ENCODE data around the gene PPP1R14B.

The PPP1R14B gene

GRCh38 chr11:64246871-64247728 lies at the start of gene PPP1R14B:
Gene PPP1R14B, minus strand, starts transcription at chr11:64246943. Its CDS starts 270 bp downstream, at chr11:64246673.
- Mint-ChIP-seq H3K4me3 (peak within 1 kb of the TSS; percentile 94), H3K9me3 (no peaks in the 10 kb centered on the region), H3K4me1 (ENCODE audit: low read depth) (peaks cover 32% of the 10 kb centered on the region), H3K27me3 (no peaks in the 10 kb centered on the region), H3K36me3 (ENCODE audit: low read depth) (peaks cover 13% of the 10 kb centered on the region), H3K27ac (peak within 1 kb of the TSS; percentile 95)

GRCh38 chr11:64296236-64296635 lies 49.5 kb upstream of the PPP1R14B start:
- Mint-ChIP-seq H3K9me3 (no peaks in the 10 kb centered on the region), H3K36me3 (ENCODE audit: low read depth) (no peaks in the 10 kb centered on the region), H3K4me1 (ENCODE audit: low read depth) (peaks cover 17% of the 10 kb centered on the region), H3K4me3 (no peak overlapping the region), H3K27me3 (peaks cover 74% of the 10 kb centered on the region), H3K27ac (no peak overlapping the region)

- Mint-ChIP-seq H3K9me3 (no peaks in the 10 kb centered on the region), H3K4me1 (ENCODE audit: low read depth) (peaks cover 16% of the 10 kb centered on the region), H3K4me3 (no peak overlapping the region), H3K27ac (no peak overlapping the region), H3K36me3 (ENCODE audit: low read depth) (no peaks in the 10 kb centered on the region), H3K27me3 (peaks cover 73% of the 10 kb centered on the region)
Measured at GRCh38 chr11:64295760-64296159, 49.0 kb upstream of the PPP1R14B start.

GRCh38 chr11:64294774-64295173 lies 48.0 kb upstream of the PPP1R14B start:
- Mint-ChIP-seq H3K9me3 (no peaks in the 10 kb centered on the region), H3K27me3 (peaks cover 71% of the 10 kb centered on the region), H3K4me1 (ENCODE audit: low read depth) (peaks cover 11% of the 10 kb centered on the region), H3K36me3 (ENCODE audit: low read depth) (no peaks in the 10 kb centered on the region), H3K27ac (no peak overlapping the region), H3K4me3 (no peak overlapping the region)

- Mint-ChIP-seq H3K4me1 (ENCODE audit: low read depth) (peaks cover 8% of the 10 kb centered on the region), H3K27me3 (peaks cover 53% of the 10 kb centered on the region), H3K36me3 (ENCODE audit: low read depth) (no peaks in the 10 kb centered on the region), H3K27ac (no peak overlapping the region), H3K4me3 (no peak overlapping the region), H3K9me3 (no peaks in the 10 kb centered on the region)
Measured at GRCh38 chr11:64292460-64293254, 45.9 kb upstream of the PPP1R14B start.

GRCh38 chr11:64291752-64292459 lies 45.2 kb upstream of the PPP1R14B start:
- Mint-ChIP-seq H3K4me3 (no peak overlapping the region), H3K27me3 (peaks cover 45% of the 10 kb centered on the region), H3K4me1 (ENCODE audit: low read depth) (peaks cover 5% of the 10 kb centered on the region), H3K9me3 (no peaks in the 10 kb centered on the region), H3K27ac (no peak overlapping the region), H3K36me3 (ENCODE audit: low read depth) (no peaks in the 10 kb centered on the region)

GRCh38 chr11:64291262-64291751 lies 44.6 kb upstream of the PPP1R14B start, which contains the start of gene KCNK4:
Gene KCNK4, plus strand, starts transcription at chr11:64291302. Its CDS starts 1,717 bp downstream, at chr11:64293019.
- H3K27ac Mint-ChIP-seq = no peak within 1 kb of the TSS

GRCh38 chr11:64290352-64291261 lies 43.9 kb upstream of the PPP1R14B start:
- H3K27ac Mint-ChIP-seq = no peak overlapping the region
- peak overlapping the region; percentile 63 for H3K4me3 Mint-ChIP-seq
- H3K9me3 Mint-ChIP-seq = no peaks in the 10 kb centered on the region
- H3K4me1 Mint-ChIP-seq (ENCODE audit: low read depth) = peaks cover 12% of the 10 kb centered on the region
- peaks cover 33% of the 10 kb centered on the region for H3K27me3 Mint-ChIP-seq
- no peaks in the 10 kb centered on the region for H3K36me3 Mint-ChIP-seq (ENCODE audit: low read depth)

More at GRCh38 chr11:64291262-64291751, 44.6 kb upstream of the PPP1R14B start, which contains the start of gene KCNK4:
- Mint-ChIP-seq H3K9me3 (no peaks in the 10 kb centered on the region), H3K4me3 (peak within 1 kb of the TSS; percentile 63), H3K27me3 (peaks cover 40% of the 10 kb centered on the region), H3K36me3 (ENCODE audit: low read depth) (no peaks in the 10 kb centered on the region), H3K4me1 (ENCODE audit: low read depth) (peaks cover 10% of the 10 kb centered on the region)

GRCh38 chr11:64289002-64289564 lies 42.3 kb upstream of the PPP1R14B start:
- Mint-ChIP-seq H3K27me3 (peaks cover 21% of the 10 kb centered on the region), H3K36me3 (ENCODE audit: low read depth) (no peaks in the 10 kb centered on the region), H3K4me3 (no peak overlapping the region), H3K9me3 (no peaks in the 10 kb centered on the region), H3K27ac (no peak overlapping the region), H3K4me1 (ENCODE audit: low read depth) (peaks cover 14% of the 10 kb centered on the region)

GRCh38 chr11:64288353-64288750 lies 41.6 kb upstream of the PPP1R14B start:
- Mint-ChIP-seq H3K4me1 (ENCODE audit: low read depth) (peaks cover 20% of the 10 kb centered on the region), H3K27ac (no peak overlapping the region), H3K36me3 (ENCODE audit: low read depth) (no peaks in the 10 kb centered on the region), H3K4me3 (no peak overlapping the region), H3K9me3 (no peaks in the 10 kb centered on the region), H3K27me3 (peaks cover 15% of the 10 kb centered on the region)

GRCh38 chr11:64287676-64288352 lies 41.1 kb upstream of the PPP1R14B start:
- Mint-ChIP-seq H3K27ac (no peak overlapping the region), H3K4me1 (ENCODE audit: low read depth) (peaks cover 25% of the 10 kb centered on the region), H3K4me3 (no peak overlapping the region)

GRCh38 chr11:64286801-64287159 lies 40.0 kb upstream of the PPP1R14B start:
- Mint-ChIP-seq H3K4me3 (peak overlapping the region; percentile 77), H3K9me3 (no peaks in the 10 kb centered on the region), H3K27me3 (peaks cover 8% of the 10 kb centered on the region), H3K27ac (peak overlapping the region; percentile 34), H3K4me1 (ENCODE audit: low read depth) (peaks cover 25% of the 10 kb centered on the region), H3K36me3 (ENCODE audit: low read depth) (no peaks in the 10 kb centered on the region)

More at GRCh38 chr11:64287676-64288352, 41.1 kb upstream of the PPP1R14B start:
- Mint-ChIP-seq H3K36me3 (ENCODE audit: low read depth) (no peaks in the 10 kb centered on the region), H3K9me3 (no peaks in the 10 kb centered on the region), H3K27me3 (peaks cover 11% of the 10 kb centered on the region)

Measured in stimulated activated naive CD8-positive, alpha-beta T cell treated with anti-CD3 and anti-CD28 coated beads, Interleukin-15, Interleukin-2, amounts not matched to agents 100 ng/mL and 50 ng/mL, for 24 hours (primary cell).